GM12872 (cell line): ENCODE results near the gene CDC42EP5.
A peak's percentile ranks its signal among the peaks of the same experiment; 100 is the strongest.

Experiments
- TF ChIP-seq, protein P1 (sequence below): IDR thresholded peaks from 3 replicates; pipeline ENCODE4 v1.5.1; 2011; ENCODE audit warnings: low read depth, mild to moderate bottlenecking, low read length, moderate library complexity; ENCODE audit not compliant: insufficient read depth

The CDC42EP5 gene

DNA sequence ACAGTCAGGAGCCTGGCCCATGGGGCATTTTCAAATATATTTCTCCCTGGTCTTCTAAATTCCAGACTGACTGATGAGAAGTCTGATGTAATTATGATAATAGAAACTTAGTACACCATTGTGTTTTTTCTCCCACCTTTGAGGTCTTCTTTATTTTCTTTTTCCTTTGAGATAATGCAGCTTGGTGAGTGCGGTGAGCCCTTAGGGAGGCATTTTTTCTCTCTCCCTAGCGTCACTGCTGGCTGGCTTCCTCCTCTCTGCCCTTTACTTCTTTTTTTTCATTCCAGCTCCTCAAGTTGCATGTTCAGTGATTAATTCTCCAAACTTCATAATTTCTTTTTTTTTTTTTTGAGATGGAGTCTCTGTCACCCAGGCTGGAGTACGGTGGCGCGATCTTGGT is 12.8 kb upstream of the CDC42EP5 start:
- TF ChIP-seq, protein P1, sequence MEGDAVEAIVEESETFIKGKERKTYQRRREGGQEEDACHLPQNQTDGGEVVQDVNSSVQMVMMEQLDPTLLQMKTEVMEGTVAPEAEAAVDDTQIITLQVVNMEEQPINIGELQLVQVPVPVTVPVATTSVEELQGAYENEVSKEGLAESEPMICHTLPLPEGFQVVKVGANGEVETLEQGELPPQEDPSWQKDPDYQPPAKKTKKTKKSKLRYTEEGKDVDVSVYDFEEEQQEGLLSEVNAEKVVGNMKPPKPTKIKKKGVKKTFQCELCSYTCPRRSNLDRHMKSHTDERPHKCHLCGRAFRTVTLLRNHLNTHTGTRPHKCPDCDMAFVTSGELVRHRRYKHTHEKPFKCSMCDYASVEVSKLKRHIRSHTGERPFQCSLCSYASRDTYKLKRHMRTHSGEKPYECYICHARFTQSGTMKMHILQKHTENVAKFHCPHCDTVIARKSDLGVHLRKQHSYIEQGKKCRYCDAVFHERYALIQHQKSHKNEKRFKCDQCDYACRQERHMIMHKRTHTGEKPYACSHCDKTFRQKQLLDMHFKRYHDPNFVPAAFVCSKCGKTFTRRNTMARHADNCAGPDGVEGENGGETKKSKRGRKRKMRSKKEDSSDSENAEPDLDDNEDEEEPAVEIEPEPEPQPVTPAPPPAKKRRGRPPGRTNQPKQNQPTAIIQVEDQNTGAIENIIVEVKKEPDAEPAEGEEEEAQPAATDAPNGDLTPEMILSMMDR: no peak

DNA sequence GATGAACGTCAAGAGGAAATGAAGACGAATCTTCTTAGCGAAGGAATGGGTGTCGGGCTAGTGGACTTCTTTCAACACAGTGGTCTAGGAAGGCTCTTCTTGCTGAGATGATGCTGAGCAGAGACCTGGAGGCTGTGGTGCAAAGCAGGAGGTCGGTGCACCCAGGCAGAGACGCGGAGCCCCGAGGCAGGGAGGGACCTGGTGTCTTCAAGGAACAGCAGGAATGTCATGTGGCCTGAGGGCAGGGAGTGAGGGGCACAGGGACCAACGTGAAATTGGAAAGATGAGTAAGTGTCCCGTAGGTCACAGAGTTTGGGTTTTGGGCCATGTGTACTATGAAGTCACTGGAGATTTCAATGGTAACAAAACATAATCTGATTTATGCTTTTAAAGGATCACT is 11.4 kb upstream of the CDC42EP5 start:
- TF ChIP-seq, protein P1: no peak

DNA sequence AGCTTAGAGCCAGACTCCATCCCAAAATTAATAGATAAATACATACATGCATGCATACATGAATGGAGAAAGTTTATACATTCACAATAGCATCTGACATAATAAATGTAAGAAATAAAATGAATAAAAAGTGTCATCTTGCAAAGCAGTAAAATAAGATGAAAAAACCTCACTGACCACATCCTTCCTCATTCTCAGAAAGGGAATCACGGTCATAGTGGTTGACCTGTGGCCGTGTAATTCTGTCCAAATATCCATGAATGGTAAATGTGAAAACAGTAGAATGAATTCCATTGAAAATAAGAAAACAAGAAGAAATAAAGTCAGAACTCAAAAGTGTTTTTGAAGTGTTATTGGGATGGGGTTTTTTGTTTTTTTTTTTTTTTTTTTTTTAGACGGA is 9.8 kb upstream of the CDC42EP5 start:
- TF ChIP-seq, protein P1: no peak

DNA sequence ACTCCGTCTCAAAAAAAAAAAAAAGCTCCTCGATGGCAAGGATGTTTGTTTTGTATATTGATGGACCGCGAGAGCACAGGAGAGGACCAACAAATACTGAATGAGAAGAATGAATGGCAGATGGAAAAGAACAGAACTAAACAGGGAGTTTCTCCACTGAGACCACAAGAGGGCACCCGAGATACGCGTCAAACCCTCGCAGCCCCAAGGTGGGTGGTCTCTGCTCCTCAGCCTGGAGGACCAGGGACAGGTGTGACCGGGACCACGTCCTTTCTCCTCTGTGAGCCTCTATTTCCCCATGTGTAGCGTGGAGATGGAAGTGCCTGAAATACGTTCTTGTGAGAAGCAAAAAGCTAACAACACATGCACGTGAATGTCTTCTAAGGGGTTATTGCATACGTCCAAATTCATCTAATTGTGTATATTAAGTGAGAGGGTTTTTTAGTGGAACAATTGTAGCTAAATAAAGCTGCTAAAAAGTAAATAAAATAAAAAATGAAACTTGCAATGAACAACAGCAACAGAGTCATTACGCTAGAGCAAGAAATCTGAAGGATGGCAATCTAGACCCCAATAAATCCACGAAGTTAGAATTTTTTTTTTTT is 8.3 kb upstream of the CDC42EP5 start:
- TF ChIP-seq, protein P1: peak; percentile 88

DNA sequence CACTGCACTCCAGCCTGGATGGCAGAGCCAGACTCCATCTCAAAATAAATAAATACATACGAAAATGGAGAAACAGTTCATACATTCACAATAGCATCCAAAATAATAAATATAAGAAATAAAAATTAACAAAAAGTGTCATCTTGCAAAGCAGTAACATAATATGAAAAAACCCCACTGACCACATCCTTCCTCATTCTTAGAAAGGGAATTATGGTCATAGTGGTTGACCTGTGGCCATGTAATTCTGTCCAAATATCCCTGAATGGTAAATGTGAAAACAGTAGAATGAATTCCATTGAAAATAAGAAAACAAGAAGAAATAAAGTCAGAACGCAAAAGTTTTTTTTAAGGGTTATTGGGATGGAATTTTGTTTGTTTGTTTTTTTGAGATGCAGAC is 7.0 kb upstream of the CDC42EP5 start:
- TF ChIP-seq, protein P1: no peak

DNA sequence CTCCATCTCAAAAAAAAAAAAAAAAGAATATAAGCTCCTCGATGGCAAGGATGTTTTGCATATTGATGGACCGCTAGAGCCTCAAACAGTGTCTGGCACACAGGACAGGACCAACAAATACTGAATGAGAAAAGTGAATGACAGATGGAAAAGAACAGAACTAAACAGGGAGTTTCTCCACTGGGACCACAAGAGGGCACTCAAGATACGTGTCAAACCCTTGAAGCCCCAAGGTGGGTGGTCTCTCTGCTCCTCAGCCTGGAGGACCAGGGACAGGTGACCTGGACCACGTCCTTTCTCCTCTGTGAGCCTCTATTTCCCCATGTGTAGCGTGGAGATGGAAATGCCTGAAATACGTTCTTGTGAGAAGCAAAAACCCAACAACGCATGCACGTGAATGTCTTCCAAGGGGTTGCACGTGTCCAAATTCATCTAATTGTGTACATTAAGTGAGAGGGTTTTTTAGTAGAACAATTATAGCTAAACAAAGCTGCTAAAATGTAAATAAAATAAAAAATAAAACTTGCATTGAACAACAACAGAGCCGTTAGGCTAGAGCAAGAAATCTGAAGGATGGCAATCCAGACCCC is 5.7 kb upstream of the CDC42EP5 start:
- TF ChIP-seq, protein P1: peak; percentile 84

DNA sequence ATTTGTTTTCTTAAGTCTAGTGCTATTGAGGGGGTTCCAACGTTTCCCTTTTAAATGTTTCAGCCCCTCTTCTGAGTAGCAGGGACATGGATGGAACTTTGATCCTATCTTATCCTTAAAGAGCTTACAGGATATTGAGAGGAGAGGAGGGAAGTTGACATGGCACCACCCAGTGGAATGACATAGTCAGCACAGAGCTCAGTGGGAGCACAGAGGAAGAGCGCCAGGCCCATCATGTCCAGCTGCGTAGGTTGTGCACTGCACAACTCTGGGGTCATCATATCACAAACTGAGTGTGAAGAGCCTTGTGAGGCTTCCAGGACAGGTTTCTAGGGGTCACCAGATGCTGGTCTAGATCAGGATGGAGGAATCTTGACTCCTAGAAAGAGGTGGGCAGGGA is 4.6 kb upstream of the CDC42EP5 start:
- TF ChIP-seq, protein P1: no peak
